Naive thymus-derived CD4-positive, alpha-beta T cell (primary cell): ENCODE results near the gene PPTC7. TPM values are rescaled to one million over a fixed set of nuclear protein-coding genes. Genes with fewer than 3 reads are reported as not detected.
"Not testable (repeated sequence)": the region's sequence is repeated elsewhere in the genome, so short reads cannot be mapped to it uniquely, and the experiment has no call there.

Experiments used
- ATAC-seq: fragments of 150-1000 bp; cut with Tn5 transposase; 2 replicates; pipeline ENCODE4 v1.10.0; 2021; ENCODE audit warnings: mild to moderate bottlenecking, moderate library complexity
- CTCF ChIA-PET: fragments of 350-600 bp; sonication (Branson Sonifier 250); formaldehyde crosslinking; loops from one replicate; lab custom pipeline; 2021; ENCODE audit warnings: antibody characterized with exemption; lab: Charles Lee
- POLR2A ChIA-PET: fragments of 350-600 bp; sonication (Branson Sonifier 250); formaldehyde crosslinking; loops from one replicate; lab custom pipeline; 2021; ENCODE audit warnings: antibody characterized with exemption, inconsistent platforms; lab: Charles Lee
- DNase-seq, 9 donors: peaks; one replicate each; pipeline versions ENCODE4 v3.0.0 to v3.0.0-alpha.2; 2020 to 2022; ENCODE audit warnings: mixed read lengths in 1 of 9
- H3K27ac ChIP-seq: one replicate; pipeline ENCODE4 v1.7.0; 2013; ENCODE audit warnings: mild to moderate bottlenecking, low read depth, low read length, moderate library complexity
- H3K27me3 ChIP-seq, 2 donors: one replicate each; pipeline ENCODE4 v1.7.0; 2013; ENCODE audit warnings: low read length in 2 of 2, mild to moderate bottlenecking in 2 of 2, moderate library complexity in 2 of 2; ENCODE audit not compliant: control insufficient read depth in 2 of 2, insufficient read depth in 2 of 2
- H3K36me3 ChIP-seq, 3 experiments: 1 replicate in 2 of 3; 2 replicates in 1 of 3; pipeline ENCODE4 v1.7.0; 2013; ENCODE audit warnings: low read length in 3 of 3, mild to moderate bottlenecking in 3 of 3, moderate library complexity in 1 of 3; ENCODE audit not compliant: insufficient read depth in 3 of 3, control insufficient read depth in 2 of 3
- H3K4me1 ChIP-seq, 2 donors: one replicate each; pipeline ENCODE4 v1.7.0; 2013; ENCODE audit warnings: low read length in 2 of 2, mild to moderate bottlenecking in 2 of 2, moderate library complexity in 1 of 2; ENCODE audit not compliant: control insufficient read depth in 2 of 2, insufficient read depth in 2 of 2
- H3K4me3 ChIP-seq: 2 replicates; pipeline ENCODE4 v1.7.0; 2013; ENCODE audit warnings: mild to moderate bottlenecking, low read length
- H3K9me3 ChIP-seq, 3 experiments: 1 replicate in 2 of 3; 2 replicates in 1 of 3; pipeline ENCODE4 v1.7.0; 2013; ENCODE audit warnings: low read length in 3 of 3; ENCODE audit not compliant: control insufficient read depth in 2 of 3
- H3K27ac Mint-ChIP-seq, 9 donors: one replicate each; pipeline ENCODE4 v1.8.0; 2020 to 2022; ENCODE audit warnings: mixed read lengths in 9 of 9, mild to moderate bottlenecking in 8 of 9, moderate library complexity in 5 of 9, inconsistent platforms in 2 of 9
- H3K27me3 Mint-ChIP-seq, 5 donors: one replicate each; pipeline ENCODE4 v1.8.0; 2021 to 2022; ENCODE audit warnings: mixed read lengths in 5 of 5, mild to moderate bottlenecking in 1 of 5
- H3K36me3 Mint-ChIP-seq, 5 donors: one replicate each; pipeline ENCODE4 v1.8.0; 2020 to 2022; ENCODE audit warnings: mixed read lengths in 5 of 5, mild to moderate bottlenecking in 3 of 5, inconsistent platforms in 1 of 5
- H3K4me1 Mint-ChIP-seq, 7 donors: one replicate each; pipeline ENCODE4 v1.8.0; 2020 to 2022; ENCODE audit warnings: mixed read lengths in 7 of 7, mild to moderate bottlenecking in 3 of 7, inconsistent platforms in 1 of 7
- H3K4me3 Mint-ChIP-seq, 10 donors: one replicate each; pipeline ENCODE4 v1.8.0; 2020 to 2022; ENCODE audit warnings: mild to moderate bottlenecking in 10 of 10, mixed read lengths in 10 of 10, moderate library complexity in 6 of 10, inconsistent platforms in 2 of 10
- H3K9me3 Mint-ChIP-seq, 11 donors: one replicate each; pipeline ENCODE4 v1.8.0; 2020 to 2022; ENCODE audit warnings: mixed read lengths in 11 of 11, mild to moderate bottlenecking in 4 of 11, inconsistent platforms in 1 of 11, moderate library complexity in 1 of 11
- intact Hi-C, 2 donors: fragments of 100-400 bp; cut with micrococcal nuclease; formaldehyde crosslinking; loops; one replicate each; pipeline ENCODE4 v1.15.1; 2023
- polyA plus RNA-seq, 2 donors: library from polyadenylated mRNA; unstranded; fragments of 300-500 nt; fragmentation: Illumina TruSeq; gene quantifications; one replicate each; pipeline ENCODE4 v1.2.3, GENCODE V29; 2021
- total RNA-seq, 6 experiments: library from RNA in 5 of 6; stranded (reverse) in 5 of 6; gene quantifications; 1 replicate in 5 of 6; 2 replicates in 1 of 6; pipeline ENCODE4 v1.2.3 and lab custom pipeline; 2021 to 2026

The PPTC7 gene
- total and polyA plus RNA-seq, 7 experiments from 2014 or later, result 9.7 to 43.8 (median 37.8) TPM

GRCh38 chr12:110546339-110546738, 36.8 kb downstream of the PPTC7 start:
- Mint-ChIP-seq H3K4me1 (peaks cover 16 to 53% (median 42%) of the 10 kb centered on the region in 7 donors), H3K9me3 (no peaks in the 10 kb centered on the region), H3K27me3 (no peaks in the 10 kb centered on the region), H3K36me3 (peaks cover 12 to 31% (median 24%) of the 10 kb centered on the region in 5 donors), H3K4me3 (no peak overlapping the region), H3K27ac (peak overlapping the region in 4 of 9 donors; percentile 2 to 42 (median 26))
- Histone ChIP-seq H3K4me1 (no peaks in the 10 kb centered on the region), H3K36me3 (peaks cover 0 to 45% (median 9%) of the 10 kb centered on the region in 3 experiments), H3K27me3 (no peaks in the 10 kb centered on the region), H3K9me3 (no peaks in the 10 kb centered on the region), H3K27ac (no peak overlapping the region), H3K4me3 (no peak overlapping the region)
- DNase-seq (no peak), ATAC-seq (no peak)
- POLR2A ChIA-PET, result no interaction called here
- intact Hi-C loops, result no loop called here
- CTCF ChIA-PET, result interaction anchor here (0.6 kb wide), 1 partner anchor 115 kb away, joined by 5 read pairs; no protein-coding TSS in a partner anchor

- no peak overlapping the region for H3K4me3 Mint-ChIP-seq
- H3K27me3 ChIP-seq, result no peaks in the 10 kb centered on the region
- H3K27me3 Mint-ChIP-seq, result no peaks in the 10 kb centered on the region
- POLR2A ChIA-PET, result interaction anchor here (0.6 kb wide), 3 partner anchors 55 to 128 kb away, joined by 3 to 4 read pairs (median 3); no protein-coding TSS in a partner anchor
- H3K4me1 Mint-ChIP-seq, result peaks cover 16 to 51% (median 41%) of the 10 kb centered on the region in 7 donors
- H3K36me3 ChIP-seq, result peaks cover 0 to 41% (median 9%) of the 10 kb centered on the region in 3 experiments
- CTCF ChIA-PET, result interaction anchor here (0.6 to 0.9 kb wide), 3 partner anchors 55 to 151 kb away, joined by 3 to 5 read pairs (median 3); no protein-coding TSS in a partner anchor
- ATAC-seq (no peak), DNase-seq (no peak)
- no peak overlapping the region for H3K27ac ChIP-seq
- H3K9me3 ChIP-seq, result no peaks in the 10 kb centered on the region
- H3K4me3 ChIP-seq, result no peak overlapping the region
- peak overlapping the region in 4 of 9 donors; percentile 6 to 60 (median 40) for H3K27ac Mint-ChIP-seq
- H3K36me3 Mint-ChIP-seq, result peaks cover 9 to 29% (median 24%) of the 10 kb centered on the region in 5 donors
- intact Hi-C loops, result no loop called here
- no peaks in the 10 kb centered on the region for H3K9me3 Mint-ChIP-seq
- H3K4me1 ChIP-seq, result no peaks in the 10 kb centered on the region
Observed at GRCh38 chr12:110545812-110546211, 37.3 kb downstream of the PPTC7 start.

GRCh38 chr12:110545259-110545658, 37.9 kb downstream of the PPTC7 start:
- H3K27me3 ChIP-seq, H3K4me1 ChIP-seq, H3K27me3 Mint-ChIP-seq, H3K4me3 Mint-ChIP-seq, intact Hi-C loops, H3K9me3 ChIP-seq, ATAC-seq, DNase-seq, H3K27ac ChIP-seq, H3K9me3 Mint-ChIP-seq, H3K4me3 ChIP-seq: not testable (repeated sequence)
- H3K4me1 Mint-ChIP-seq, result peaks cover 16 to 48% (median 36%) of the 10 kb centered on the region in 7 donors
- H3K36me3 ChIP-seq, result peaks cover 0 to 41% (median 9%) of the 10 kb centered on the region in 3 experiments
- peak overlapping the region in 3 of 9 donors; percentile 25 to 60 (median 42) for H3K27ac Mint-ChIP-seq
- H3K36me3 Mint-ChIP-seq, result peaks cover 8 to 27% (median 24%) of the 10 kb centered on the region in 5 donors
- CTCF ChIA-PET, result interaction anchor here (0.6 to 0.9 kb wide), 2 partner anchors 55 to 152 kb away, joined by 3 read pairs; no protein-coding TSS in a partner anchor
- POLR2A ChIA-PET, result interaction anchor here (0.6 kb wide), 4 partner anchors 13 to 128 kb away, joined by 3 to 4 read pairs (median 4); no protein-coding TSS in a partner anchor

- Histone ChIP-seq H3K9me3 (no peaks in the 10 kb centered on the region), H3K27me3 (no peaks in the 10 kb centered on the region), H3K4me3 (no peak overlapping the region), H3K27ac (no peak overlapping the region), H3K36me3 (peaks cover 3 to 50% (median 5%) of the 10 kb centered on the region in 3 experiments), H3K4me1 (no peaks in the 10 kb centered on the region)
- peaks cover 8 to 32% (median 24%) of the 10 kb centered on the region in 5 donors for H3K36me3 Mint-ChIP-seq
- H3K27me3 Mint-ChIP-seq, result no peaks in the 10 kb centered on the region
- ChIA-PET POLR2A (interaction anchor here (0.8 to 1.5 kb wide), 2 partner anchors 11 to 12 kb away, joined by 3 read pairs; no protein-coding TSS in a partner anchor), CTCF (interaction anchor here (0.7 to 1.7 kb wide), 3 partner anchors 23 to 73 kb away, joined by 4 to 7 read pairs (median 4); no protein-coding TSS in a partner anchor)
- no peak overlapping the region for H3K4me3 Mint-ChIP-seq
- H3K27ac Mint-ChIP-seq, result peak overlapping the region in 4 of 9 donors; percentile 34 to 59 (median 42)
- H3K4me1 Mint-ChIP-seq, result peaks cover 17 to 39% (median 32%) of the 10 kb centered on the region in 7 donors
- DNase-seq (no peak), ATAC-seq (no peak)
- intact Hi-C loops, result no loop called here
- no peaks in the 10 kb centered on the region for H3K9me3 Mint-ChIP-seq
Observed at GRCh38 chr12:110543965-110544364, 39.2 kb downstream of the PPTC7 start.

GRCh38 chr12:110543252-110543959, 39.7 kb downstream of the PPTC7 start:
- peaks cover 13 to 37% (median 26%) of the 10 kb centered on the region in 5 donors for H3K36me3 Mint-ChIP-seq
- intact Hi-C loops, result no loop called here

GRCh38 chr12:110540048-110540447, 43.1 kb downstream of the PPTC7 start:
- H3K27ac ChIP-seq, result no peak overlapping the region
- no peak overlapping the region for H3K4me3 ChIP-seq
- Mint-ChIP-seq H3K27ac (peak overlapping the region in 1 of 9 donors; percentile 48), H3K36me3 (peaks cover 9 to 44% (median 34%) of the 10 kb centered on the region in 5 donors), H3K4me1 (peaks cover 4 to 25% (median 8%) of the 10 kb centered on the region in 7 donors), H3K27me3 (no peaks in the 10 kb centered on the region), H3K4me3 (no peak overlapping the region), H3K9me3 (no peaks in the 10 kb centered on the region)
- DNase-seq (no peak), ATAC-seq (no peak)
- CTCF ChIA-PET, result interaction anchor here (1.1 to 1.7 kb wide), 2 partner anchors 60 to 62 kb away, joined by 4 to 6 read pairs; no protein-coding TSS in a partner anchor
- POLR2A ChIA-PET, result interaction anchor here (1.1 kb wide), 1 partner anchor 18 kb away, joined by 3 read pairs; no protein-coding TSS in a partner anchor
- H3K27me3 ChIP-seq, result no peaks in the 10 kb centered on the region
- H3K36me3 ChIP-seq, result peaks cover 25 to 69% (median 29%) of the 10 kb centered on the region in 3 experiments
- H3K9me3 ChIP-seq, result no peaks in the 10 kb centered on the region
- H3K4me1 ChIP-seq, result no peaks in the 10 kb centered on the region
- intact Hi-C loops, result no loop called here

More at GRCh38 chr12:110543252-110543959, 39.7 kb downstream of the PPTC7 start:
- H3K9me3 Mint-ChIP-seq, result no peaks in the 10 kb centered on the region
- Histone ChIP-seq H3K4me3 (no peak overlapping the region), H3K36me3 (peaks cover 8 to 51% (median 11%) of the 10 kb centered on the region in 3 experiments), H3K9me3 (no peaks in the 10 kb centered on the region), H3K27me3 (no peaks in the 10 kb centered on the region), H3K4me1 (no peaks in the 10 kb centered on the region), H3K27ac (no peak overlapping the region)
- CTCF ChIA-PET, result interaction anchor here (0.7 to 1.7 kb wide), 2 partner anchors 57 to 74 kb away, joined by 4 to 7 read pairs; no protein-coding TSS in a partner anchor
- POLR2A ChIA-PET, result interaction anchor here (0.8 to 1.6 kb wide), 3 partner anchors 10 to 13 kb away, joined by 3 read pairs; no protein-coding TSS in a partner anchor
- H3K27me3 Mint-ChIP-seq, result no peaks in the 10 kb centered on the region
- H3K4me1 Mint-ChIP-seq, result peaks cover 16 to 35% (median 27%) of the 10 kb centered on the region in 7 donors
- DNase-seq, result no peak
- peak overlapping the region in 7 of 9 donors; percentile 3 to 59 (median 34) for H3K27ac Mint-ChIP-seq
- no peak for ATAC-seq
- no peak overlapping the region for H3K4me3 Mint-ChIP-seq
